Right lobe of liver (tissue), 4 donors: Measurements from ENCODE around the gene RB1.

Source experiments
- POLR2A ChIP-seq: fragments of 450-650 bp; IDR thresholded peaks from one replicate; pipeline ENCODE4 v1.6.1; 2017; ENCODE audit warnings: antibody characterized with exemption, mild to moderate bottlenecking
- TF ChIP-seq, protein P1 (sequence below), 4 donors: fragments of 200-600 bp in 3 of 4; fragments of 450-650 bp in 1 of 4; IDR thresholded peaks; one replicate each; pipeline versions ENCODE4 v1.5.1 to v1.8.0; 2016 to 2022; ENCODE audit warnings: antibody characterized with exemption in 4 of 4, mild to moderate bottlenecking in 2 of 4
- donor health status: DM: no; HTN: no; CAD: no.
- donor health status: DM: no; HTN: no; CAD: no.
- donor health status: DM: no; HTN: yes; CAD: no.

DNA sequence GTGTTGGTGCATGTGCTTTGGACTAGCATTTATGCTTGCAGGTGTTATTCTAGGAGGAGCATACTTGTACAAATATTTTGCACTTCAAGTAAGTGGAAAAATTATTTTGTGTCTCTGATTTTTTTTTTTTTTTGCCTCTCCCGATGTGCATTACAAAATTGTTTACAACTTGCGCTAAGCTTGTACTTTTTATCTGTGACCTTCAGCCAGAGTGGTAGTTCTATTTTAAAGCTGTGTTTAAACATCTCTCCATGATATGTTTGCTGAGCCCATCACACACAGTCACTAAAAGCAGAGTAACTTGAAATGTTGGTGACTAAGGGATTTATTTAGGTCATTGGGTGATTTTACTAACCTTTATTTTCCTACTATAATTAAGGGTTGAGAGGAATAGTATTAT lies 49.7 kb upstream of the RB1 start:
- TF ChIP-seq POLR2A = no peak
- TF ChIP-seq, protein P1, sequence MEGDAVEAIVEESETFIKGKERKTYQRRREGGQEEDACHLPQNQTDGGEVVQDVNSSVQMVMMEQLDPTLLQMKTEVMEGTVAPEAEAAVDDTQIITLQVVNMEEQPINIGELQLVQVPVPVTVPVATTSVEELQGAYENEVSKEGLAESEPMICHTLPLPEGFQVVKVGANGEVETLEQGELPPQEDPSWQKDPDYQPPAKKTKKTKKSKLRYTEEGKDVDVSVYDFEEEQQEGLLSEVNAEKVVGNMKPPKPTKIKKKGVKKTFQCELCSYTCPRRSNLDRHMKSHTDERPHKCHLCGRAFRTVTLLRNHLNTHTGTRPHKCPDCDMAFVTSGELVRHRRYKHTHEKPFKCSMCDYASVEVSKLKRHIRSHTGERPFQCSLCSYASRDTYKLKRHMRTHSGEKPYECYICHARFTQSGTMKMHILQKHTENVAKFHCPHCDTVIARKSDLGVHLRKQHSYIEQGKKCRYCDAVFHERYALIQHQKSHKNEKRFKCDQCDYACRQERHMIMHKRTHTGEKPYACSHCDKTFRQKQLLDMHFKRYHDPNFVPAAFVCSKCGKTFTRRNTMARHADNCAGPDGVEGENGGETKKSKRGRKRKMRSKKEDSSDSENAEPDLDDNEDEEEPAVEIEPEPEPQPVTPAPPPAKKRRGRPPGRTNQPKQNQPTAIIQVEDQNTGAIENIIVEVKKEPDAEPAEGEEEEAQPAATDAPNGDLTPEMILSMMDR (IDR thresholded peaks at IDR 0.05) = no peak
